DOHH2 (cell line): ENCODE data around the gene SMG5.

Experiments
- H3F3A ChIP-seq: fragments of 200-600 bp; sonication (generic), shearing (Covaris generic); 2 replicates; pipeline ENCODE4 v1.6.0; 2016; ENCODE audit warnings: antibody characterized with exemption, mild to moderate bottlenecking; ENCODE audit not compliant: control insufficient read depth, insufficient read depth
- H3K27ac ChIP-seq: fragments of 200-600 bp; sonication (generic); 2 replicates; pipeline ENCODE4 v1.5.1; 2014; ENCODE audit warnings: low read depth, mild to moderate bottlenecking, low read length, moderate library complexity
- H3K27me3 ChIP-seq: fragments of 200-600 bp; sonication (generic); 2 replicates; pipeline ENCODE4 v1.6.1; 2014; ENCODE audit warnings: mild to moderate bottlenecking, low read length, mixed read lengths; ENCODE audit not compliant: control insufficient read depth
- H3K36me3 ChIP-seq: fragments of 200-600 bp; sonication (generic); 2 replicates; pipeline ENCODE4 v1.6.1; 2014; ENCODE audit warnings: mild to moderate bottlenecking, low read length, moderate library complexity, mixed read lengths; ENCODE audit not compliant: control insufficient read depth
- H3K4me1 ChIP-seq: fragments of 200-600 bp; sonication (generic); 2 replicates; pipeline ENCODE4 v1.6.1; 2014; ENCODE audit warnings: mild to moderate bottlenecking, low read length, mixed read lengths; ENCODE audit not compliant: control insufficient read depth
- H3K4me2 ChIP-seq: fragments of 200-600 bp; sonication (generic); 2 replicates; pipeline ENCODE4 v1.6.0; 2014; ENCODE audit warnings: mild to moderate bottlenecking, low read length, moderate library complexity
- H3K4me3 ChIP-seq: fragments of 200-600 bp; sonication (generic); 2 replicates; pipeline ENCODE4 v1.5.1; 2014; ENCODE audit warnings: mild to moderate bottlenecking, low read length, mixed read lengths
- H3K79me2 ChIP-seq: fragments of 200-600 bp; sonication (generic); 2 replicates; pipeline ENCODE4 v1.6.1; 2014; ENCODE audit warnings: mild to moderate bottlenecking, low read length, mixed read lengths; ENCODE audit not compliant: control insufficient read depth
- H3K9me2 ChIP-seq: fragments of 200-600 bp; sonication (generic); replicated peaks from 2 replicates; pipeline ENCODE4 v1.6.1; 2014; ENCODE audit warnings: mild to moderate bottlenecking, low read length, mixed read lengths; ENCODE audit not compliant: control insufficient read depth
- H3K9me3 ChIP-seq: fragments of 200-600 bp; sonication (generic); 2 replicates; pipeline ENCODE4 v1.6.1; 2014; ENCODE audit warnings: antibody characterized with exemption, low read length, mixed read lengths; ENCODE audit not compliant: control insufficient read depth, insufficient read depth
- H4K20me1 ChIP-seq: fragments of 200-600 bp; sonication (generic); 2 replicates; pipeline ENCODE4 v1.6.0; 2014; ENCODE audit warnings: low read depth, mild to moderate bottlenecking, antibody characterized with exemption, low read length, moderate library complexity; ENCODE audit not compliant: control insufficient read depth, insufficient read depth
- CTCF ChIP-seq: fragments of 200-600 bp; sonication (generic); IDR thresholded peaks from one replicate; pipeline ENCODE4 v1.5.1; 2014; ENCODE audit warnings: antibody characterized with exemption, mild to moderate bottlenecking, low read depth, low read length; ENCODE audit not compliant: poor library complexity, severe bottlenecking
- EZH2phosphoT487 ChIP-seq: fragments of 200-600 bp; sonication (generic); IDR thresholded peaks from 2 replicates; pipeline ENCODE4 v1.6.1; 2017; ENCODE audit warnings: borderline replicate concordance, mild to moderate bottlenecking, antibody characterized with exemption, low read length, moderate library complexity, mixed read lengths

SMG5 gene

GRCh38 chr1:156258859-156259258 is 23.8 kb downstream of the SMG5 start:
- H3K4me1 ChIP-seq, result no peaks in the 10 kb centered on the region

GRCh38 chr1:156257711-156258110 is 24.9 kb downstream of the SMG5 start:
- Histone ChIP-seq H3K79me2 (no peaks in the 10 kb centered on the region), H3K4me1 (no peaks in the 10 kb centered on the region), H3K4me3 (no peak overlapping the region), H3K27me3 (no peaks in the 10 kb centered on the region), H3K9me2 (no peaks in the 10 kb centered on the region), H3K27ac (no peak overlapping the region), H3F3A (no peaks in the 10 kb centered on the region), H4K20me1 (no peaks in the 10 kb centered on the region), H3K4me2 (no peak overlapping the region), H3K9me3 (no peaks in the 10 kb centered on the region), H3K36me3 (peaks cover 81% of the 10 kb centered on the region)
- TF ChIP-seq EZH2phosphoT487 (no peak), CTCF (no peak)

More at GRCh38 chr1:156258859-156259258, 23.8 kb downstream of the SMG5 start:
- Histone ChIP-seq H3K9me3 (no peaks in the 10 kb centered on the region), H3K79me2 (no peaks in the 10 kb centered on the region), H3K9me2 (no peaks in the 10 kb centered on the region), H3K4me2 (no peak overlapping the region), H3K36me3 (peaks cover 80% of the 10 kb centered on the region), H3K27ac (no peak overlapping the region), H4K20me1 (no peaks in the 10 kb centered on the region), H3F3A (no peaks in the 10 kb centered on the region), H3K4me3 (no peak overlapping the region), H3K27me3 (no peaks in the 10 kb centered on the region)
- TF ChIP-seq CTCF (no peak), EZH2phosphoT487 (no peak)

- no peaks in the 10 kb centered on the region for H3K9me3 ChIP-seq
- no peaks in the 10 kb centered on the region for H3K79me2 ChIP-seq
- no peaks in the 10 kb centered on the region for H3K9me2 ChIP-seq
- H3K4me2 ChIP-seq, result no peak overlapping the region
- H3K27me3 ChIP-seq, result no peaks in the 10 kb centered on the region
- no peaks in the 10 kb centered on the region for H3K4me1 ChIP-seq
- H3K4me3 ChIP-seq, result no peak overlapping the region
- H3F3A ChIP-seq, result no peaks in the 10 kb centered on the region
- H3K36me3 ChIP-seq, result peaks cover 80% of the 10 kb centered on the region
- H4K20me1 ChIP-seq, result no peaks in the 10 kb centered on the region
- no peak for TF ChIP-seq CTCF
- no peak for TF ChIP-seq EZH2phosphoT487
- no peak overlapping the region for H3K27ac ChIP-seq
These were observed 29.0 kb downstream of the SMG5 start for GRCh38 chr1:156253634-156254033.
